ENCODE measurements around the gene PSMA2.
"Not testable (repeated sequence)": the region's sequence is repeated elsewhere in the genome, so short reads cannot be mapped to it uniquely, and the experiment has no call there.

Gene PSMA2

GRCh38 chr7:42886893-42887505, 45.0 kb downstream of the PSMA2 start:
- Mint-ChIP-seq H3K9me3 (no peaks in the 10 kb centered on the region), H3K27ac (peak overlapping the region in 1 of 2 donors; percentile 55), H3K4me1 (peaks cover 29% of the 10 kb centered on the region), H3K4me3 (peak overlapping the region; percentile 48 to 87), H3K27me3 (no peaks in the 10 kb centered on the region)
- no peak for ATAC-seq
- no peak for DNase-seq

GRCh38 chr7:42886129-42886528, 45.8 kb downstream of the PSMA2 start:
- Mint-ChIP-seq H3K4me1 (peaks cover 29% of the 10 kb centered on the region), H3K9me3 (no peaks in the 10 kb centered on the region), H3K27me3 (no peaks in the 10 kb centered on the region), H3K4me3 (no peak overlapping the region), H3K27ac (no peak overlapping the region)
- DNase-seq: no peak
- ATAC-seq: no peak

GRCh38 chr7:42885183-42885582, 46.8 kb downstream of the PSMA2 start:
- H3K4me1 Mint-ChIP-seq: peaks cover 29% of the 10 kb centered on the region
- not testable (repeated sequence) for DNase-seq, ATAC-seq, H3K27me3 Mint-ChIP-seq, H3K9me3 Mint-ChIP-seq, H3K27ac Mint-ChIP-seq, H3K4me3 Mint-ChIP-seq

GRCh38 chr7:42883950-42884349, 48.0 kb downstream of the PSMA2 start:
- H3K4me1 Mint-ChIP-seq: peaks cover 23% of the 10 kb centered on the region
- H3K4me3 Mint-ChIP-seq: no peak overlapping the region
- no peak for DNase-seq
- H3K27me3 Mint-ChIP-seq: no peaks in the 10 kb centered on the region
- H3K27ac Mint-ChIP-seq: no peak overlapping the region
- no peak for ATAC-seq
- no peaks in the 10 kb centered on the region for H3K9me3 Mint-ChIP-seq

GRCh38 chr7:42880392-42880791, 51.6 kb downstream of the PSMA2 start:
- DNase-seq (no peak), ATAC-seq (no peak)
- H3K27me3 Mint-ChIP-seq: peaks cover 18% of the 10 kb centered on the region
- no peak overlapping the region for H3K4me3 Mint-ChIP-seq
- no peak overlapping the region for H3K27ac Mint-ChIP-seq
- H3K9me3 Mint-ChIP-seq: no peaks in the 10 kb centered on the region
- H3K4me1 Mint-ChIP-seq: peaks cover 6% of the 10 kb centered on the region

GRCh38 chr7:42878303-42878702, 53.7 kb downstream of the PSMA2 start:
- H3K4me3 Mint-ChIP-seq: no peak overlapping the region
- DNase-seq (no peak), ATAC-seq (no peak)
- H3K27ac Mint-ChIP-seq: peak overlapping the region in 1 of 2 donors; percentile 92
- H3K9me3 Mint-ChIP-seq: no peaks in the 10 kb centered on the region
- peaks cover 20% of the 10 kb centered on the region for H3K27me3 Mint-ChIP-seq
- H3K4me1 Mint-ChIP-seq: peaks cover 6% of the 10 kb centered on the region

- no peaks in the 10 kb centered on the region for H3K9me3 Mint-ChIP-seq
- H3K27ac Mint-ChIP-seq: no peak overlapping the region
- peaks cover 20% of the 10 kb centered on the region for H3K27me3 Mint-ChIP-seq
- H3K4me1 Mint-ChIP-seq: peaks cover 6% of the 10 kb centered on the region
- no peak overlapping the region for H3K4me3 Mint-ChIP-seq
- ATAC-seq (no peak), DNase-seq (no peak)
These were observed 54.1 kb downstream of the PSMA2 start for GRCh38 chr7:42877862-42878261.

GRCh38 chr7:42876182-42877068, 55.5 kb downstream of the PSMA2 start:
- H3K27ac Mint-ChIP-seq: peak overlapping the region in 1 of 2 donors; percentile 57
- ATAC-seq (peak; percentile 77), DNase-seq (peak; percentile 41 to 58)
- H3K4me3 Mint-ChIP-seq: no peak overlapping the region
- peaks cover 6% of the 10 kb centered on the region for H3K4me1 Mint-ChIP-seq
- peaks cover 20% of the 10 kb centered on the region for H3K27me3 Mint-ChIP-seq
- no peaks in the 10 kb centered on the region for H3K9me3 Mint-ChIP-seq

GRCh38 chr7:42869131-42870020, 62.6 kb downstream of the PSMA2 start:
- H3K4me1 Mint-ChIP-seq: peaks cover 29% of the 10 kb centered on the region
- peaks cover 7 to 27% of the 10 kb centered on the region in 2 donors for H3K9me3 Mint-ChIP-seq
- ATAC-seq (peak; percentile 99), DNase-seq (peak; percentile 53 to 71)
- H3K4me3 Mint-ChIP-seq: peak overlapping the region; percentile 52 to 65
- peaks cover 13% of the 10 kb centered on the region for H3K27me3 Mint-ChIP-seq
- peak overlapping the region; percentile 87 to 96 for H3K27ac Mint-ChIP-seq

GRCh38 chr7:42868480-42868879, 63.5 kb downstream of the PSMA2 start:
- Mint-ChIP-seq H3K9me3 (peaks cover 15 to 36% of the 10 kb centered on the region in 2 donors), H3K4me3 (peak overlapping the region in 1 of 2 donors; percentile 52), H3K27me3 (peaks cover 21% of the 10 kb centered on the region), H3K4me1 (peaks cover 29% of the 10 kb centered on the region), H3K27ac (no peak overlapping the region)
- ATAC-seq (no peak), DNase-seq (no peak)

Data from stimulated activated naive CD8-positive, alpha-beta T cell treated with anti-CD3 and anti-CD28 coated beads, Interleukin-15, amount 100 ng/mL, for 72 hours (primary cell).